HEK293T (cell line): ENCODE data around the gene HDAC6.

ENCODE experiments used
- ARNT ChIP-seq: fragments of 450-650 bp; IDR thresholded peaks from 2 replicates; pipeline ENCODE4 v1.6.1; 2017; ENCODE audit warnings: mild to moderate bottlenecking
- ELF4 ChIP-seq: fragments of 450-650 bp; IDR thresholded peaks from 2 replicates; pipeline ENCODE4 v1.6.1; 2017; ENCODE audit warnings: antibody characterized with exemption
- FOXA1 ChIP-seq: fragments of 450-650 bp; IDR thresholded peaks from 2 replicates; pipeline ENCODE4 v1.6.1; 2016; ENCODE audit warnings: mild to moderate bottlenecking
- FOXM1 ChIP-seq: fragments of 450-650 bp; IDR thresholded peaks from 2 replicates; pipeline ENCODE4 v1.6.1; 2017; ENCODE audit warnings: mild to moderate bottlenecking, borderline replicate concordance
- HDGF ChIP-seq: fragments of 450-650 bp; IDR thresholded peaks from 2 replicates; pipeline ENCODE4 v1.6.1; 2017; ENCODE audit warnings: antibody characterized with exemption, borderline replicate concordance
- L3MBTL2 ChIP-seq: fragments of 450-650 bp; conservative IDR thresholded peaks from 2 replicates; pipeline ENCODE4 v1.6.1; 2016; ENCODE audit warnings: mild to moderate bottlenecking
- NFRKB ChIP-seq: fragments of 450-650 bp; IDR thresholded peaks from 2 replicates; pipeline ENCODE4 v1.6.1; 2016; ENCODE audit warnings: mild to moderate bottlenecking, moderate library complexity
- SP1 ChIP-seq: fragments of 450-650 bp; IDR thresholded peaks from 2 replicates; pipeline ENCODE4 v1.6.1; 2017
- SUZ12 ChIP-seq: fragments of 450-650 bp; IDR thresholded peaks from 2 replicates; pipeline ENCODE4 v1.6.1; 2016; ENCODE audit warnings: mild to moderate bottlenecking
- TARDBP ChIP-seq: fragments of 450-650 bp; IDR thresholded peaks from 2 replicates; pipeline ENCODE4 v1.6.1; 2016

- no peak for TF ChIP-seq ARNT
- no peak for TF ChIP-seq ELF4
- no peak for TF ChIP-seq FOXA1
- TF ChIP-seq SUZ12: no peak
- TF ChIP-seq L3MBTL2: no peak
- TF ChIP-seq NFRKB: no peak
- no peak for TF ChIP-seq SP1
- TF ChIP-seq FOXM1: no peak
- no peak for TF ChIP-seq HDGF
- no peak for TF ChIP-seq TARDBP
Observed at GRCh38 chrX:48800574-48801279, 1.1 kb upstream of the HDAC6 start.
